ENCODE measurements around the gene ENKD1. TPM values are rescaled to one million over a fixed set of nuclear protein-coding genes. Genes with fewer than 3 reads are reported as not detected.

ENKD1 gene
- total and polyA plus RNA-seq, 2 experiments from 2014 or later, result 10.2 to 16.0 TPM

DNA sequence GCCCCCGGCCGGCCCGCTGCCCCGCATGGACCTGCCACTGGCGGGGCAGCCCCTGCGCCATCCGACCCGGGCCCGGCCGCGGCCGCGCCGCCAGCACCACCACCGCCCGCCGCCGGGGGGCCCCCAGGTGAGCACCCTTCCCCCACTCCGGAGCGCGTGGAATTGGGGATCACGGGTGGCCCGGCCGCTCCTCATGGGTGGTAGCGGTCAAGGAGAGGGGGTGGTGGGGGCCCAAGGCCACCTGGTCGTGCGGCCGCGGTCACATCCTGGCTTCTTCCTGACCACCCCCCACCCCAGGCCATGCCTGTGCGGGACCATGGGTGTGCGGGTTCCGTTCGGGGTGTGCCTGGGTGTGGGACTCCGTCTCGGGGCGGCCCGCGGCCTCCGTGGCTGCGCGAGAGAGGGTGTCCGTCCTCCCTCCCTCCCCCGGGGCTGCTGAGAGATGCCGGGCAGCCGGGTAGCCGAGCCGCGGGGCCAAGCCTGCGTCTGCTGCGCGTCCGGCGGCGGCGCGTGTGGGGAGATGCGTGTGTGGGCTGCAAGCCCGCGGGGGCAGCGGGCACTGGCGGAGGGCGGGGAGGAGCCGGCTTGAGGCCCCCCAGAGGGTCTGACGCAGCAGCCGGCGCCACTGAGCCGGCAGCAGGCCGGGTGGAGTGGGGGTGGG, 13.3 kb downstream of the ENKD1 start:
- H3K27me3 ChIP-seq, result peaks cover 47% of the 10 kb centered on the region
- peak; percentile 52 for DNase-seq (ENCODE audit: low spot score)
- peak overlapping the region; percentile 45 for H3K4me3 ChIP-seq
- no peaks in the 10 kb centered on the region for H4K20me1 ChIP-seq (ENCODE audit: insufficient read depth, poor library complexity, severe bottlenecking)
- H3K4me2 ChIP-seq, result peak overlapping the region; percentile 98
- H3K9me3 ChIP-seq (ENCODE audit: low read depth), result no peaks in the 10 kb centered on the region
- H3K27ac ChIP-seq, result no peak overlapping the region
- H3K9me2 ChIP-seq (replicated peaks; ENCODE audit: insufficient read depth), result no peaks in the 10 kb centered on the region
- H3K79me2 ChIP-seq, result no peaks in the 10 kb centered on the region
- no peaks in the 10 kb centered on the region for H3K36me3 ChIP-seq (replicated peaks; ENCODE audit: insufficient read depth, low read depth)
- H3K4me1 ChIP-seq (ENCODE audit: insufficient read depth), result peaks cover 7% of the 10 kb centered on the region
- WGBS (ENCODE audit: low lambda C conversion rate, missing lambda C conversion rate), result 3% methylated on average over 32 of the region's 68 CpGs
- no peak overlapping the region for H2AFZ ChIP-seq
- TF ChIP-seq EZH2 (IDR thresholded peaks at IDR 0.05; ENCODE audit: borderline replicate concordance) (peak; percentile 60), EZH2phosphoT487 (IDR thresholded peaks at IDR 0.05; ENCODE audit: low read depth, severe bottlenecking, unreplicated experiment) (no peak)
- TF ChIP-seq, protein P1, sequence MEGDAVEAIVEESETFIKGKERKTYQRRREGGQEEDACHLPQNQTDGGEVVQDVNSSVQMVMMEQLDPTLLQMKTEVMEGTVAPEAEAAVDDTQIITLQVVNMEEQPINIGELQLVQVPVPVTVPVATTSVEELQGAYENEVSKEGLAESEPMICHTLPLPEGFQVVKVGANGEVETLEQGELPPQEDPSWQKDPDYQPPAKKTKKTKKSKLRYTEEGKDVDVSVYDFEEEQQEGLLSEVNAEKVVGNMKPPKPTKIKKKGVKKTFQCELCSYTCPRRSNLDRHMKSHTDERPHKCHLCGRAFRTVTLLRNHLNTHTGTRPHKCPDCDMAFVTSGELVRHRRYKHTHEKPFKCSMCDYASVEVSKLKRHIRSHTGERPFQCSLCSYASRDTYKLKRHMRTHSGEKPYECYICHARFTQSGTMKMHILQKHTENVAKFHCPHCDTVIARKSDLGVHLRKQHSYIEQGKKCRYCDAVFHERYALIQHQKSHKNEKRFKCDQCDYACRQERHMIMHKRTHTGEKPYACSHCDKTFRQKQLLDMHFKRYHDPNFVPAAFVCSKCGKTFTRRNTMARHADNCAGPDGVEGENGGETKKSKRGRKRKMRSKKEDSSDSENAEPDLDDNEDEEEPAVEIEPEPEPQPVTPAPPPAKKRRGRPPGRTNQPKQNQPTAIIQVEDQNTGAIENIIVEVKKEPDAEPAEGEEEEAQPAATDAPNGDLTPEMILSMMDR (IDR thresholded peaks at IDR 0.05; ENCODE audit: poor library complexity), result peak; percentile 7

DNA sequence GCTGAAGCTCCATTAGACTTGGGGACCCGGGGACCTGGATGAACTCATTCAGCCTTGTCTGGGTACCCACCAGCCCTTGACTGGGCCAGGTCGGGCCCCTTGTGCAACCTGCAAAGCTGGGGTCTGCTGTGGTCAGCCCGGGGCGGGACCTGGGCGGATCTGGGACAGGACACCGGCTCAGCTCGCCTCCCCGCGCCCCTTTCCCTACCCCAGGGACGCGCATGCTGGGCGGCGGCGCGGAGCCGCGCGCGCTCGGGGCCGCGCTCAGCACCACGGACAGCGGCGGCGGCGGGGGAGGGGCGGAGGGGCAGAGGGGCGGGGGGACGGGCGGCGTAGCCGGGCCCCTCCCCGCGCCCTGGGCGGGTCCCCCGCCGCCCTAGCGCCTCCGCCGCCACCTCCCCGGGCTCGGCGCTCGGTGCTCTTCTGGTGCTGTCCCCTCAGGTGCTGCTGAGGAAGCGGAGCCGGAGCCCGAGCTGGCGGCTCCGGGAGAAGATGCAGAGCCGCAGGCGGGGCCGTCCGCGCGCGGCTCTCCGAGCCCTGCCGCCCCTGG, 13.9 kb downstream of the ENKD1 start:
- H4K20me1 ChIP-seq (ENCODE audit: insufficient read depth, poor library complexity, severe bottlenecking), result no peaks in the 10 kb centered on the region
- peak; percentile 67 for DNase-seq (ENCODE audit: low spot score)
- H3K4me1 ChIP-seq (ENCODE audit: insufficient read depth), result peaks cover 7% of the 10 kb centered on the region
- 17% methylated on average over 9 of the region's 59 CpGs for WGBS (ENCODE audit: low lambda C conversion rate, missing lambda C conversion rate)
- TF ChIP-seq EZH2 (IDR thresholded peaks at IDR 0.05; ENCODE audit: borderline replicate concordance), result no peak
- TF ChIP-seq EZH2phosphoT487 (IDR thresholded peaks at IDR 0.05; ENCODE audit: low read depth, severe bottlenecking, unreplicated experiment), result no peak
- TF ChIP-seq, protein P1 (IDR thresholded peaks at IDR 0.05; ENCODE audit: poor library complexity), result no peak
- no peaks in the 10 kb centered on the region for H3K79me2 ChIP-seq
- H3K4me2 ChIP-seq, result peak overlapping the region; percentile 98
- no peak overlapping the region for H2AFZ ChIP-seq
- no peak overlapping the region for H3K27ac ChIP-seq
- no peak overlapping the region for H3K4me3 ChIP-seq
- no peaks in the 10 kb centered on the region for H3K9me2 ChIP-seq (replicated peaks; ENCODE audit: insufficient read depth)
- H3K9me3 ChIP-seq (ENCODE audit: low read depth), result no peaks in the 10 kb centered on the region
- peaks cover 47% of the 10 kb centered on the region for H3K27me3 ChIP-seq
- H3K36me3 ChIP-seq (replicated peaks; ENCODE audit: insufficient read depth, low read depth), result no peaks in the 10 kb centered on the region

DNA sequence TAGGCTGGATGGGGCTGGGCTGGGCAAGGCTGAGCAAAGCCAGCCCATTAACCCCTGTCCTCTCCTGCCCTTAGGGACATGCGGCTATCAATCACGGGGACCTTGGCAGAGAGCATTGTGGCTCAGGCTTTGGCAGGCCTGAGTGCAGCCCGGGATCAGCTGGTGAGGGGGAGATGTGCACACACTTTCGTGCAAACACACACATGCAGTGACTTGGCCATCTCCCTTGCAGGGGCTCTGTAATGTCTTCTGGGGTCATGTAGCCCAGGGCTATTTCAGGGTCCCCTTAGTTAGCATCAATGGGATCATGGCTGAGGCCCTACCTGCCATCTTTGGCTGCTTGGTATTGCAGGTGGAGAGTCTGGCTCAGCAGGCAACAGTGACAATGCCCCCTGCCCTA, 14.7 kb downstream of the ENKD1 start:
- H3K36me3 ChIP-seq (replicated peaks; ENCODE audit: insufficient read depth, low read depth), result no peaks in the 10 kb centered on the region
- H3K27ac ChIP-seq, result no peak overlapping the region
- 92% methylated on average over 4 of the region's 4 CpGs for WGBS (ENCODE audit: low lambda C conversion rate, missing lambda C conversion rate)
- peaks cover 7% of the 10 kb centered on the region for H3K4me1 ChIP-seq (ENCODE audit: insufficient read depth)
- DNase-seq (ENCODE audit: low spot score), result no peak
- H3K9me2 ChIP-seq (replicated peaks; ENCODE audit: insufficient read depth), result no peaks in the 10 kb centered on the region
- no peak overlapping the region for H3K4me3 ChIP-seq
- no peak for TF ChIP-seq EZH2 (IDR thresholded peaks at IDR 0.05; ENCODE audit: borderline replicate concordance)
- TF ChIP-seq EZH2phosphoT487 (IDR thresholded peaks at IDR 0.05; ENCODE audit: low read depth, severe bottlenecking, unreplicated experiment), result no peak
- TF ChIP-seq, protein P1 (IDR thresholded peaks at IDR 0.05; ENCODE audit: poor library complexity), result no peak
- H3K27me3 ChIP-seq, result peaks cover 47% of the 10 kb centered on the region
- no peaks in the 10 kb centered on the region for H3K79me2 ChIP-seq
- H4K20me1 ChIP-seq (ENCODE audit: insufficient read depth, poor library complexity, severe bottlenecking), result no peaks in the 10 kb centered on the region
- no peak overlapping the region for H2AFZ ChIP-seq
- H3K4me2 ChIP-seq, result no peak overlapping the region
- no peaks in the 10 kb centered on the region for H3K9me3 ChIP-seq (ENCODE audit: low read depth)
